GM18909 (cell line): ENCODE measurements around the gene SOCS4.
A peak's percentile ranks its signal among the peaks of the same experiment; 100 is the strongest.

ENCODE experiments used
- ATAC-seq: cut with Tn5 transposase; IDR thresholded peaks from one replicate; pipeline ENCODE4 v1.9.1; 2021; ENCODE audit warnings: mild to moderate bottlenecking; ENCODE audit not compliant: unreplicated experiment, poor library complexity

Gene SOCS4

GRCh38 chr14:55084401-55085059 is 57.5 kb downstream of the SOCS4 start:
- no peak for ATAC-seq

- no peak for ATAC-seq
Observed at GRCh38 chr14:55085060-55085660, 58.1 kb downstream of the SOCS4 start.

- no peak for ATAC-seq
Observed at GRCh38 chr14:55086938-55087337, 59.9 kb downstream of the SOCS4 start.

GRCh38 chr14:55088356-55088755 is 61.3 kb downstream of the SOCS4 start:
- ATAC-seq: no peak

- no peak for ATAC-seq
Observed at GRCh38 chr14:55092341-55092740, 65.3 kb downstream of the SOCS4 start.

GRCh38 chr14:55094292-55095157 is 67.5 kb downstream of the SOCS4 start:
- no peak for ATAC-seq

- ATAC-seq: peak; percentile 63
Observed at GRCh38 chr14:55097881-55098560, 71.0 kb downstream of the SOCS4 start.

GRCh38 chr14:55098561-55098898 is 71.5 kb downstream of the SOCS4 start:
- ATAC-seq: no peak
